Ovary (tissue), 3 donors: ENCODE data around the gene HNRNPA3.

Source experiments
- EP300 ChIP-seq: sonication (generic); formaldehyde crosslinking; IDR thresholded peaks from one replicate; pipeline ENCODE4 v1.6.1; 2017; ENCODE audit warnings: antibody characterized with exemption
- POLR2A ChIP-seq: fragments of 450-650 bp; IDR thresholded peaks from one replicate; pipeline ENCODE4 v1.6.1; 2017; ENCODE audit warnings: antibody characterized with exemption, mild to moderate bottlenecking, moderate library complexity
- TF ChIP-seq, protein P1 (sequence below), 3 donors: fragments of 450-650 bp in 2 of 3; fragments of 200-600 bp in 1 of 3; IDR thresholded peaks; one replicate each; pipeline versions ENCODE4 v1.5.1 to v1.8.0; 2016 to 2022; ENCODE audit warnings: antibody characterized with exemption in 3 of 3, mild to moderate bottlenecking in 1 of 3
- donor health status: DM: no; HTN: no; CAD: no.

GRCh38 chr2:177245010-177245422, 32.4 kb downstream of the HNRNPA3 start:
- TF ChIP-seq, protein P1, sequence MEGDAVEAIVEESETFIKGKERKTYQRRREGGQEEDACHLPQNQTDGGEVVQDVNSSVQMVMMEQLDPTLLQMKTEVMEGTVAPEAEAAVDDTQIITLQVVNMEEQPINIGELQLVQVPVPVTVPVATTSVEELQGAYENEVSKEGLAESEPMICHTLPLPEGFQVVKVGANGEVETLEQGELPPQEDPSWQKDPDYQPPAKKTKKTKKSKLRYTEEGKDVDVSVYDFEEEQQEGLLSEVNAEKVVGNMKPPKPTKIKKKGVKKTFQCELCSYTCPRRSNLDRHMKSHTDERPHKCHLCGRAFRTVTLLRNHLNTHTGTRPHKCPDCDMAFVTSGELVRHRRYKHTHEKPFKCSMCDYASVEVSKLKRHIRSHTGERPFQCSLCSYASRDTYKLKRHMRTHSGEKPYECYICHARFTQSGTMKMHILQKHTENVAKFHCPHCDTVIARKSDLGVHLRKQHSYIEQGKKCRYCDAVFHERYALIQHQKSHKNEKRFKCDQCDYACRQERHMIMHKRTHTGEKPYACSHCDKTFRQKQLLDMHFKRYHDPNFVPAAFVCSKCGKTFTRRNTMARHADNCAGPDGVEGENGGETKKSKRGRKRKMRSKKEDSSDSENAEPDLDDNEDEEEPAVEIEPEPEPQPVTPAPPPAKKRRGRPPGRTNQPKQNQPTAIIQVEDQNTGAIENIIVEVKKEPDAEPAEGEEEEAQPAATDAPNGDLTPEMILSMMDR (IDR thresholded peaks at IDR 0.05): no peak
- TF ChIP-seq POLR2A (no peak), EP300 (no peak)
